ENCODE results near the gene RIMBP2.

The RIMBP2 gene

DNA sequence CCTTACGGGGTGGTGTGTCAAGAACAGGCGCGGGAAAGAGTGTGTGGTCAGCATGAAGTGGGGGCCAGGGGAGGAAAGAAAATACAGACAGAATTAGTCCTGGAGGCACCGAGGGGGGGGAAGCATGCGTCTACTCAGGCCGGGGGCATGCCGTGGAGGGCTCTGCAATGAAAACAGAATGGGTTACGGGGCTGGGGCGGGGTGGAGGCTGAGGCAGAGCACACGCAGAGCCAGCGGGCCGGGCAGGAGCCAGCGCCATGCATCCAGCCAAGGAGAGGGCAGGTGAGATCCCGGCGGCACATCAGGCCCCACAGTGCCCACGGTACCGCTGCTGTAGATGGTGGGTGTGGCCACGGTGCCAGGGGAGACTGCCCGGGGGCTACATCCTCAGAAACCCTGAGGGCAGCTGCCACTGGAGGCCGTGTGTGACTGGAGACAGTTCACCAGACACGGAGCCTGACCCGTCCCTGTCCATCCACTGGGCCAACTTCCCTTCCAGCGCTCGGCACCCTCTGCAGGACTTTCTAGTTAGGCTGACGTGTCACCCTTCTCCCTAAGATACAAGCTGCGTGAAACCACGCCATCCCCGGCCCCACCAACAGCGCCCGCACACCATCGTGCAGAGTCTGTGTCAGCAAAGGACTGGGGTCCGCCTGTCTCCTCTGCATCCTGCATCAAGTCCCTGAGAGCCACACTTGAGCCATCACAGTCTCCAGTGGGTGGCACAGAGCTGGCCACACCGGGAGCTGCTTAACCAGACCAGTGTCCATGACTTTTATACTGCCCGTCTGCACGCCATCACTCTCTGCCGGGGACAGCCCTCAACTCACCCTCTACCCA is 291.0 kb downstream of the RIMBP2 start:
- no peak for DNase-seq (ENCODE audit: low read depth, low spot score)

DNA sequence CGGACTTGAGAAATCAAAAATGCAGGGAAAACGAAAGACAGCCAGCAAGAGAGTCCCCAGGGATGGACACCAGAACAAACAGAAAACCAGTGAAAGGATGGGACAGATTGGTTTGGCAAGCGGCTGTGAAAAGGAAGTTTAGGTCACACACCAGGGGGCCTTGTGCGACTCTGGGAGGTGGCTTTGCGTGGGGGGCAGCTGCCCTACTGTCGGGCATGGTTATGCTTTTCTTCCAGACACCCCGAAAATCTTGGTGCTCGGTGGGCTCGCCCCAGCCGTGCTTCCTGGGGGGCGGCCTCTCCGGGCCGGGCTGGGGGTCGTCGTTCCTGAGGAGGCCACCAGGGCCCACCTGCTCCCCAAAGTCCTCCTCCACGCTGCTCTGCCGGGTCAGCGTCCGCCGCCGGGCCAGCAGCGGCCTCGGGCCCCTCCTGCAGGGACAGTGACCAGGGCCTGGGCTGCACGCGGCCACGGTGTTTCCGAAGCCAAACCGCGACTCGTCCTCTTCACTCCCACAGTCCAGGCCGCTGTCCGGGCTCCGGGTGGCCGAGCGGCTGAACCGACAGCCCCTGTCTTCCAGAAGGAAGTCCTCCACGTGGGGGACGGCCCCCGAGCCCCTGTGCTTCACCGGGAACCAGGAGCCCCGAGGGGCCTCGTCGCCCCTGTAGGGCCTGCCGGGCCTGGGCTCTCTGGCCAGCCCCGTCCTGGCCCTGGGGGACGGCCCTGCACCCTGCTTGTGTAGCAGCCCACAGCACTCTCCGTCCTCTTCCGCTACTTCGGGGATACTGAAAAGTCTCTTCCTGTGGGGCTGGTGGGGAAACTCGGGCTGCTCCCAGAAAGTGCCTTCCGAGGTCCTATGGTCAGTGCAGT is 291.9 kb downstream of the RIMBP2 start:
- no peak for DNase-seq (ENCODE audit: low read depth, low spot score)

- DNase-seq (ENCODE audit: low read depth, low spot score): no peak
Observed at GRCh38 chr12:130423136-130423535, 293.0 kb downstream of the RIMBP2 start.

- no peak for DNase-seq (ENCODE audit: low read depth, low spot score)
Observed at GRCh38 chr12:130422676-130423075, 293.4 kb downstream of the RIMBP2 start.

GRCh38 chr12:130421896-130422295 is 294.2 kb downstream of the RIMBP2 start:
- DNase-seq (ENCODE audit: low read depth, low spot score): no peak

GRCh38 chr12:130420071-130420470 is 296.0 kb downstream of the RIMBP2 start:
- DNase-seq (ENCODE audit: low read depth, low spot score): no peak

DNA sequence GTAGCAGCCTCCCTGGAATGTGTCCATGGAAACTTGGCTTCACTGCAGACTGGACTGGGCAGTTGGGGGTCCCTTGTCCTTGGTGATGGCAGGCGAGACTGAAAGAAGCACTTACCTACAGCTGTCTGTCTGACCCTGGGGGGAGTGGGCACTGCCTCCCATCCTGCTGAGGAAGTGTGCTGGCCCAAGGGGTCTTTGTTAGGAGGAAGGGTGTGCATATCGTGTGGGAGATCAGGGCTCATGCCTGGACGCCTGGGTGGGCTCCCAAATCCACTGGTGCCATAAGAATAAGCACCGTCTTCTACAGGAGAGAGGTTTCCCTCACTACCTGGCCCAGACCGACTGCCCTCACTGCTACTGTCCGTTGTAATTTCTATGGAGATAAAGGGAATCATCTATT is 297.0 kb downstream of the RIMBP2 start:
- DNase-seq (ENCODE audit: low read depth, low spot score): no peak

DNA sequence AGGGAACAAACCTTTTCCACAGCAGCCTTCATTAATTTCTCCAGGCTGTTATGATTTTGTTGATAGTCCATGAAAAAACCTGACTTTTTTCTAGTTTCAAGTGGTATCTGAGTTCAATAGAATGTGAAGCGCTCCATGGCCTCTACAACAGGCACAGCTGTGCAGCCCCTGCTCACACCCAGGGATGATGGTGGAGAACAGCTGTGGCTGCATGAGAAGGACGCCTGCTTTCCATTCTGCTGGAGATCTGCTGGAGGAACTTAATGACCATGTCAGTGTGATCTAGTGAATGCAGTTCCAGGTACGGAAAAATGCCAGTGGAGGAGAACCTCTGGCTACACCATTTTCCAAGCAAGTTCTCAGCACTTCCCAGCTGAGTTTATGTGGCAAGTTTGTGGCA is 297.8 kb downstream of the RIMBP2 start:
- DNase-seq (ENCODE audit: low read depth, low spot score): no peak

DNA sequence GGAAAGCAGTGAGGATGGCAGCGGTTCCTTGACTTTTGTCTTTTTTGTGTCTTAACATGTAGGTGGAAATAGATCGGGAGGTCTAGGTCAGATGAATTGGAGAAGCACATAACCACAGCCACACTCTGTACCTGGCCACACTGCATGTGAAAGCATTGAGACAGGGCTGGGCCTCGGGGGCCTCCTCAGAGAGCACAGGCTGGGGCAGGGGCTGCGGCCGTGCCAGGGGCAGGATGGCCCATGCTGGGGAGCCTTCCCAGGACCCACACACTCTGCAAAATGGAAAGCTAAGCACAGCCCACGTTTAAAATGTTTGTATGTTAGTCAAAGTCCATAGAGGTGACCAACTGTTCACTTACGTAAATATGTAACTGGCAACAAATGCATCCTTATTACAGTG is 301.7 kb downstream of the RIMBP2 start:
- DNase-seq (ENCODE audit: low read depth, low spot score): no peak

DNA sequence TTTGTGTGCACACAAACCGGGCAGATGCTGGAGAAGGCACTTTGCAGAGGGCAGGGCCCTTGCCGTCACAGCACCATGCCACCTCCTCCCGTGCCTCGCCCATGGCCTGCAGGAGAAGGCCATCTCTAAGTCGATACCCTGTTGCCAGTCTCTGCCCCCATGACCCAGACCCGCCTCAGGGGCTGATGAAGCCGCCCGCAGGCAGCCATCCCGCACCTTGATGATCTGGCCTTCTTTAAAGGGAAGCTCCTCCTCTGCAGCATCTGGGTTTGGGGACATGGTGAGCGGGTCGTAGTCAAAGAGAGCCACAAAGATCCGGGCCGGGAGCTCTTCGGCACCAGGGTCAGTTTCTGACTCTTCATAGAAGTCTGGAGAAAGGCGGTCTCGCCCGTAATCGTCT is 302.2 kb downstream of the RIMBP2 start:
- no peak for DNase-seq (ENCODE audit: low read depth, low spot score)

DNA sequence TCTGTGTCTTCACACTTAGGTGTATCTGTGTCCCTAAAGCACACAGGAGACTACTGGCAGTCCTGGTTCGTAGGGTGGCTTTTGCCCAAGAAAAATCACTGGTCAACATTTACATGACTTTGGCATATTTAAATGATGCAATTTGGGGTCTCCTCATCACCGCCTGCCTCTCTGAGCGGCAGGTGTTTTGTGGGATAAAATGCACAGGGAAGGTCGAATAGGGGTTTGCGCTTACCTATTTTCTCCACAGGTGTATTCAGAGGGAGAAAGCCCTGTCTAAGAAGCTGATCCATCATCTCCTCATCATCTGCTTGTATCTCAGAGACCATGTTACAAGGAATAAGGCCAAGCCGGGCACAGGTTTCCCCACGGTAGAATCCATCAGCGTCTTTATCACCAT is 303.7 kb downstream of the RIMBP2 start:
- DNase-seq (ENCODE audit: low read depth, low spot score): no peak

- DNase-seq (ENCODE audit: low read depth, low spot score): no peak
Observed at GRCh38 chr12:130405332-130405731, 310.8 kb downstream of the RIMBP2 start.

DNA sequence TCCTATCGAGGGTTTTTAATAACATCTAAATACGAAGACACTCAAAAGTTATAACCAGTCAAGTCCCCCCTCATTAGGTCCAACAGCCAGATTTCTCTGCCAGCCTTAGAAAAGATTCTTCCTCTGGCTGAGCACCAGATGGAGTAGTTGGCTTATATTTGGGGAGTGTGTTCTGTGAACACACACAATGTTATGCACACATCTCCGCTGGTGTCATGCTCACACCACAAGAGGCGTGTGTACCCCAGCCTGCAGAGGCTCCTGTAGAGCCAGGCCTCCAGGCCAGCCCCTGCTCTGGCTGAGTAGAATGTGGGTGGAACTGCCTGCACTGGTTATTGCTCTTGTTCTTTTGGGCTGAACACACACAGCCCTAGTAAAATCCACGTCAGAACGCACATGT is 314.4 kb downstream of the RIMBP2 start:
- no peak for DNase-seq (ENCODE audit: low read depth, low spot score)

DNA sequence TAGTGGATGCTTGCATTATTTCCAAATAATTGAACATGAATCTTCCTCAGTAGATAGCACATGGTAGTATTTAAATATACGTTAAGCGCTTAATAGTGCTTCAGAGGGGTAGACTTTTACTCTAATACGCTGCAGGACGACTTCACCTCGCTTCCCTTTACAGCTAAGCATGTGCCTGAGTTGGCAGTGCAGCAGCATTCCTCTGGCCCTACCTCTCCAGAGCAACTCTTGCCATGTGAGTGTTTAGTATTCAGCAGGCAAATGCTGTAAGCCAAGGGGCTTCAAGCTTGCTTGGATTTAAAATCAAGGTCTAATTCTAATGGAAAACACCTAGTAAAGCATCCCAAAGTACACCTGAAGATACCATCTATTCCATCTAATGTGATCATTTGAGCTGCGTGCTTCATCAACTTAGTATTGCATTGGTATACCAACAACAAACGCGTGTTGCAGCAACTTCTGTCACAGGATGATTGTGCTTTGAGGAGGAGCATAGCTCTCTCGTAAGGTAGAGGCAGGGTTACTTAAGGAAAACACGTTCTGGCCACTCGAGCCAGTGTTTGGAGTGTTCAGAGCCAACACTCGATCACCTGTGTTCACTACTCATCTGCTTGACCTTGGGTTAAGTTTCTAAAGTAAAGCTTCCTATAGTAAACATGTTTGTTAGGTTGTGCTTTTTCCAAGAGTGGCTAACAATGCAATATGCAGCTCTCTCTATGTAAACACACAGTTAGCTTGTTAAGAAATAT is 317.8 kb downstream of the RIMBP2 start:
- DNase-seq (ENCODE audit: low read depth, low spot score): no peak

GRCh38 chr12:130396667-130397066 is 319.4 kb downstream of the RIMBP2 start:
- DNase-seq (ENCODE audit: low read depth, low spot score): no peak

DNA sequence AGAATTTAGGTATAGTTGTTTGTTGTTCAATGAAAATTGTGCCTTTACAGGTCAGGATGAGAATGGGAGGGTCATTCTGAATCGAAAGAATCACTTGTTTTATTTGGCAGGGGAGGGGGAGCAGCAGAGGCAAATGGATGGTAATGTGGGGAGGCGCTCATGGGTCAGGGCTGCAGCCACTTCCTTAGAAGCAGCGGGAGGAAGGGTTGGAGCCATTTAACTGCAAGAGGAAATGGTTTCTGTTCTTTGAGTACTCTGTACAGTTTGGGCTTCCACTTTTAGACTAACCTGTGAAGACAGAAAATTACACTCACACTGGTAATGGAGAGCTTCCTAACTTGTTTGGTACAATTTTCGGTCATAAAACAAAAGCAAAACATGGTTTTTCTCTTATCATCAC is 321.2 kb downstream of the RIMBP2 start:
- DNase-seq (ENCODE audit: low read depth, low spot score): no peak

- no peak for DNase-seq (ENCODE audit: low read depth, low spot score)
Observed at GRCh38 chr12:130391186-130391585, 324.9 kb downstream of the RIMBP2 start.

DNA sequence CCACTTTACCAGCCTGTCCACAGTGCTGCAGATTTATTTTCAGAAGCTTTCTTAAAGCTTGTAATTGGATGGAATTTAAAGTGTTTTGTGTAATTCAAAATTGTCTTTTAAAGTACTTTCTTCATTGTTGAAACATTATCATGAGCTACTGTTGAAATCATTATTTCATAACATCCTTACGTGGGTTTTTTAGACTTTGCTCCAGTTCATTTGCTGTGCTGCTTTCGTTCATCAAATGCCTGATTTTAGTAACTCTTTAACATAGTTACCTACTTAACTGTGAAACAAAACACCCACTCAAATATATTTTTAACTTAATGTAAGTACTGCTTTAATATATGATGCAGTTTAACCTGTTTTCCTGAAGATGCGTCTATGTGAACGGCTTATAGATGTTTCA is 330.9 kb downstream of the RIMBP2 start:
- DNase-seq (ENCODE audit: low read depth, low spot score): no peak

- no peak for DNase-seq (ENCODE audit: low read depth, low spot score)
Observed at GRCh38 chr12:130384234-130384633, 331.9 kb downstream of the RIMBP2 start.

DNA sequence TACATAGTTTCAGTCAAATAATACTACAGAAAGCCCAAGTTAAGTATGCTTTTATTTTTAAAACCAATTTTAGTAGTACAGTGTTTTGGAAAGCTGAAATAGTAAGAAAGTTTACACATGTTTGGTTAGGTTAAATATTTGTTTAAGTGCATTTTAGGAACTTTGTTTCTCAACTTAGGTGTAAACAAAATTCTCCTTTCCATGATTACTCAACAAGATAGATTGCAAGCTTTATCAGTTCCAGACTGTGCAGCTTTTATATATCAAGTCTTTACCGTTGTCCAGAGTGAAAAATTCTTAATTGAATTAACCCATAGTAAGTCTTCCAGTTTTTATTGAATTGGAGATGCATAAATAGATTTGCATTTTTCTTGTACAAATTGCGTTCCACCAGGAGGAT is 333.3 kb downstream of the RIMBP2 start:
- no peak for DNase-seq (ENCODE audit: low read depth, low spot score)

- DNase-seq (ENCODE audit: low read depth, low spot score): no peak
Observed at GRCh38 chr12:130375296-130376287, 340.5 kb downstream of the RIMBP2 start.

All from activated naive CD8-positive, alpha-beta T cell treated with anti-CD3 and anti-CD28 coated beads, Interleukin-2, amount 50 U/mL, for 16 hours (primary cell).